ENCODE results near the gene SEC22A.

Gene SEC22A

DNA sequence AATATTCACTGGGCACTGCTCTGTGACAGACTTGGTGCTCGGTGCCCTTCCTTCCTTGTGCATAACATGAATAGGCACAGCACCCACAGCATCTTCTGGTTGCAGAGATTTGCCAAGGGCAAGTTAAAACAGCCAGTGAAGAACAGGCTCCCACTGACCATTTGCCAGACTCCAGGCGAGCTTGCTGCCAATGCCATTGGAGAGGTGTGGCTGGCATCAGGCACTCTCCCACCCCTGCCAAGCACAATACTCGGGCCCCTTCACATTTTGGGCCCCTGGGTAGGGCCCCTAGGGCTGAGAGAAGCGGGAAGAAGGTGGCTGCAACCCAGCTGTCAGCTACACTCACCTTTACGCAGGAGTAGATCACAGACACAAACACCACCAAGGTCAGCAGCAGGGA, 112.1 kb downstream of the SEC22A start:
- no peaks in the 10 kb centered on the region for H3K36me3 ChIP-seq (ENCODE audit: low read depth)
- ATAC-seq (ENCODE audit: low read depth), result no peak
- H3K4me1 ChIP-seq (ENCODE audit: insufficient read depth, poor library complexity, severe bottlenecking), result no peaks in the 10 kb centered on the region
- H3K4me3 ChIP-seq (ENCODE audit: severe bottlenecking), result no peak overlapping the region
- H3K27ac ChIP-seq (ENCODE audit: poor library complexity, severe bottlenecking), result no peak overlapping the region
- TF ChIP-seq, protein P1, sequence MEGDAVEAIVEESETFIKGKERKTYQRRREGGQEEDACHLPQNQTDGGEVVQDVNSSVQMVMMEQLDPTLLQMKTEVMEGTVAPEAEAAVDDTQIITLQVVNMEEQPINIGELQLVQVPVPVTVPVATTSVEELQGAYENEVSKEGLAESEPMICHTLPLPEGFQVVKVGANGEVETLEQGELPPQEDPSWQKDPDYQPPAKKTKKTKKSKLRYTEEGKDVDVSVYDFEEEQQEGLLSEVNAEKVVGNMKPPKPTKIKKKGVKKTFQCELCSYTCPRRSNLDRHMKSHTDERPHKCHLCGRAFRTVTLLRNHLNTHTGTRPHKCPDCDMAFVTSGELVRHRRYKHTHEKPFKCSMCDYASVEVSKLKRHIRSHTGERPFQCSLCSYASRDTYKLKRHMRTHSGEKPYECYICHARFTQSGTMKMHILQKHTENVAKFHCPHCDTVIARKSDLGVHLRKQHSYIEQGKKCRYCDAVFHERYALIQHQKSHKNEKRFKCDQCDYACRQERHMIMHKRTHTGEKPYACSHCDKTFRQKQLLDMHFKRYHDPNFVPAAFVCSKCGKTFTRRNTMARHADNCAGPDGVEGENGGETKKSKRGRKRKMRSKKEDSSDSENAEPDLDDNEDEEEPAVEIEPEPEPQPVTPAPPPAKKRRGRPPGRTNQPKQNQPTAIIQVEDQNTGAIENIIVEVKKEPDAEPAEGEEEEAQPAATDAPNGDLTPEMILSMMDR (IDR thresholded peaks at IDR 0.05; ENCODE audit: poor library complexity, severe bottlenecking), result no peak
- H3K27me3 ChIP-seq (ENCODE audit: insufficient read depth, poor library complexity, severe bottlenecking), result no peaks in the 10 kb centered on the region
- no peak for DNase-seq (ENCODE audit: low spot score)
- H3K9me3 ChIP-seq (ENCODE audit: severe bottlenecking), result no peaks in the 10 kb centered on the region

GRCh38 chr3:123314359-123315270, 112.9 kb downstream of the SEC22A start:
- Histone ChIP-seq H3K9me3 (ENCODE audit: severe bottlenecking) (no peaks in the 10 kb centered on the region), H3K27ac (ENCODE audit: poor library complexity, severe bottlenecking) (no peak overlapping the region), H3K27me3 (ENCODE audit: insufficient read depth, poor library complexity, severe bottlenecking) (no peaks in the 10 kb centered on the region), H3K4me3 (ENCODE audit: severe bottlenecking) (no peak overlapping the region), H3K36me3 (ENCODE audit: low read depth) (no peaks in the 10 kb centered on the region), H3K4me1 (ENCODE audit: insufficient read depth, poor library complexity, severe bottlenecking) (no peaks in the 10 kb centered on the region)
- ATAC-seq (ENCODE audit: low read depth), result no peak; the same call in 2 of the 3 replicates
- TF ChIP-seq, protein P1 (IDR thresholded peaks at IDR 0.05; ENCODE audit: poor library complexity, severe bottlenecking), result no peak
- no peak for DNase-seq (ENCODE audit: low spot score)

GRCh38 chr3:123315271-123315595, 113.5 kb downstream of the SEC22A start:
- H3K27me3 ChIP-seq (ENCODE audit: insufficient read depth, poor library complexity, severe bottlenecking), result peaks cover 4% of the 10 kb centered on the region
- no peak overlapping the region for H3K4me3 ChIP-seq (ENCODE audit: severe bottlenecking)
- no peaks in the 10 kb centered on the region for H3K4me1 ChIP-seq (ENCODE audit: insufficient read depth, poor library complexity, severe bottlenecking)
- H3K9me3 ChIP-seq (ENCODE audit: severe bottlenecking), result no peaks in the 10 kb centered on the region
- no peak for DNase-seq (ENCODE audit: low spot score)
- TF ChIP-seq, protein P1 (IDR thresholded peaks at IDR 0.05; ENCODE audit: poor library complexity, severe bottlenecking), result no peak
- H3K36me3 ChIP-seq (ENCODE audit: low read depth), result no peaks in the 10 kb centered on the region
- no peak overlapping the region for H3K27ac ChIP-seq (ENCODE audit: poor library complexity, severe bottlenecking)
- ATAC-seq (ENCODE audit: low read depth), result no peak

GRCh38 chr3:123317716-123318115, 116.0 kb downstream of the SEC22A start:
- no peak overlapping the region for H3K27ac ChIP-seq (ENCODE audit: poor library complexity, severe bottlenecking)
- TF ChIP-seq, protein P1 (IDR thresholded peaks at IDR 0.05; ENCODE audit: poor library complexity, severe bottlenecking), result no peak
- no peaks in the 10 kb centered on the region for H3K9me3 ChIP-seq (ENCODE audit: severe bottlenecking)
- no peak overlapping the region for H3K4me3 ChIP-seq (ENCODE audit: severe bottlenecking)
- ATAC-seq (ENCODE audit: low read depth) (no peak), DNase-seq (ENCODE audit: low spot score) (no peak)
- H3K36me3 ChIP-seq (ENCODE audit: low read depth), result no peaks in the 10 kb centered on the region
- H3K4me1 ChIP-seq (ENCODE audit: insufficient read depth, poor library complexity, severe bottlenecking), result no peaks in the 10 kb centered on the region
- peaks cover 6% of the 10 kb centered on the region for H3K27me3 ChIP-seq (ENCODE audit: insufficient read depth, poor library complexity, severe bottlenecking)

DNA sequence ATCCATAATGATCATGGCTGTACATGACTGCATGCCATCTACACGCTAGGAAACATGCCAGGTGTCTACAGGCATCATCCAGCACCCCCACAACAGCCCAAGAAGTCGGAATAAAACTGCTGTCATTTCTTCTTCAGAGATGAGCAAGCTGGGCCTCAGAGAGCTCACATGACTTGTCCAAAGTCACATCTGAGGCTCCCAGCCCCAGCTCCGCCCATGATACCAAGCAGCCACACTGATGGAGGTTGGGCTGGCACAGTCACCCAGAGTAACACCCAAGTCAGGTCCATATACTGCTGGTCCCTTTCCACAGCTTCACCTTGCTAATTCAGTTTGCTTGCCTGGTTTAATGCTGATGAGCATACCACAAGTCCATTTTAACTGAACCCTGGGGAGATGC, 116.6 kb downstream of the SEC22A start:
- ATAC-seq (ENCODE audit: low read depth), result no peak
- no peak for DNase-seq (ENCODE audit: low spot score)
- no peak overlapping the region for H3K4me3 ChIP-seq (ENCODE audit: severe bottlenecking)
- no peaks in the 10 kb centered on the region for H3K4me1 ChIP-seq (ENCODE audit: insufficient read depth, poor library complexity, severe bottlenecking)
- TF ChIP-seq, protein P1 (IDR thresholded peaks at IDR 0.05; ENCODE audit: poor library complexity, severe bottlenecking), result no peak
- no peaks in the 10 kb centered on the region for H3K36me3 ChIP-seq (ENCODE audit: low read depth)
- no peak overlapping the region for H3K27ac ChIP-seq (ENCODE audit: poor library complexity, severe bottlenecking)
- peaks cover 6% of the 10 kb centered on the region for H3K27me3 ChIP-seq (ENCODE audit: insufficient read depth, poor library complexity, severe bottlenecking)
- no peaks in the 10 kb centered on the region for H3K9me3 ChIP-seq (ENCODE audit: severe bottlenecking)
